ENCODE measurements around the gene LIN37. TPM values are rescaled to one million over a fixed set of nuclear protein-coding genes. Genes with fewer than 3 reads are reported as not detected.

The LIN37 gene
- total RNA-seq, 2 donors from 2014 or later, result 8.9 to 13.6 TPM

GRCh38 chr19:35777961-35778360 is 29.6 kb downstream of the LIN37 start:
- no peak for TF ChIP-seq CTCF (IDR thresholded peaks at IDR 0.05)
- Histone ChIP-seq H3K27me3 (no peaks in the 10 kb centered on the region), H3K4me1 (peaks cover 0 to 15% of the 10 kb centered on the region in 2 donors), H3K4me3 (no peak overlapping the region), H3K36me3 (peaks cover 8% of the 10 kb centered on the region), H3K27ac (no peak overlapping the region), H3K9me3 (no peaks in the 10 kb centered on the region)
- no peak for DNase-seq (ENCODE audit: low spot score)

- H3K4me3 ChIP-seq, result no peak overlapping the region
- TF ChIP-seq CTCF (IDR thresholded peaks at IDR 0.05), result no peak
- H3K27ac ChIP-seq, result no peak overlapping the region
- H3K36me3 ChIP-seq, result peaks cover 8% of the 10 kb centered on the region
- H3K9me3 ChIP-seq, result no peaks in the 10 kb centered on the region
- H3K4me1 ChIP-seq, result peaks cover 0 to 15% of the 10 kb centered on the region in 2 donors
- no peak for DNase-seq (ENCODE audit: low spot score)
- no peaks in the 10 kb centered on the region for H3K27me3 ChIP-seq
These were observed 30.7 kb downstream of the LIN37 start for GRCh38 chr19:35779033-35779432.

- no peak for TF ChIP-seq CTCF (IDR thresholded peaks at IDR 0.05)
- H3K4me3 ChIP-seq, result no peak overlapping the region
- H3K36me3 ChIP-seq, result peaks cover 8% of the 10 kb centered on the region
- H3K27ac ChIP-seq, result no peak overlapping the region
- H3K27me3 ChIP-seq, result no peaks in the 10 kb centered on the region
- no peak for DNase-seq (ENCODE audit: low spot score)
- H3K9me3 ChIP-seq, result no peaks in the 10 kb centered on the region
- peaks cover 0 to 8% of the 10 kb centered on the region in 2 donors for H3K4me1 ChIP-seq
These were observed 31.7 kb downstream of the LIN37 start for GRCh38 chr19:35780058-35780457.

- H3K36me3 ChIP-seq, result peaks cover 8% of the 10 kb centered on the region
- H3K4me3 ChIP-seq, result no peak overlapping the region
- DNase-seq (ENCODE audit: low spot score), result no peak
- H3K27ac ChIP-seq, result no peak overlapping the region
- no peak for TF ChIP-seq CTCF (IDR thresholded peaks at IDR 0.05)
- H3K4me1 ChIP-seq, result peaks cover 0 to 6% of the 10 kb centered on the region in 2 donors
- H3K27me3 ChIP-seq, result no peaks in the 10 kb centered on the region
- no peaks in the 10 kb centered on the region for H3K9me3 ChIP-seq
These were observed 32.3 kb downstream of the LIN37 start for GRCh38 chr19:35780717-35781116.

- TF ChIP-seq CTCF (IDR thresholded peaks at IDR 0.05), result no peak
- H3K36me3 ChIP-seq, result peaks cover 8% of the 10 kb centered on the region
These were observed 33.3 kb downstream of the LIN37 start for GRCh38 chr19:35781650-35782049.

GRCh38 chr19:35782589-35782988 is 34.2 kb downstream of the LIN37 start:
- Histone ChIP-seq H3K4me3 (no peak overlapping the region), H3K4me1 (no peaks in the 10 kb centered on the region), H3K27ac (no peak overlapping the region), H3K27me3 (no peaks in the 10 kb centered on the region), H3K36me3 (peaks cover 8% of the 10 kb centered on the region), H3K9me3 (no peaks in the 10 kb centered on the region)
- no peak for TF ChIP-seq CTCF (IDR thresholded peaks at IDR 0.05)
- no peak for DNase-seq (ENCODE audit: low spot score)

More at GRCh38 chr19:35781650-35782049, 33.3 kb downstream of the LIN37 start:
- Histone ChIP-seq H3K9me3 (no peaks in the 10 kb centered on the region), H3K27ac (no peak overlapping the region), H3K4me3 (no peak overlapping the region), H3K27me3 (no peaks in the 10 kb centered on the region), H3K4me1 (no peaks in the 10 kb centered on the region)
- DNase-seq (ENCODE audit: low spot score), result no peak

All from right atrium auricular region (tissue), 2 donors.